GM18502 (cell line): ENCODE results near the gene CDR2.
"Not testable (repeated sequence)": the region's sequence is repeated elsewhere in the genome, so short reads cannot be mapped to it uniquely, and the experiment has no call there.

Source experiments
- ATAC-seq: cut with Tn5 transposase; IDR thresholded peaks from one replicate; pipeline ENCODE4 v1.9.1; 2021; ENCODE audit warnings: mild to moderate bottlenecking; ENCODE audit not compliant: unreplicated experiment, poor library complexity

The CDR2 gene

GRCh38 chr16:22379656-22380055 lies 5.2 kb upstream of the CDR2 start:
- ATAC-seq = no peak

- no peak for ATAC-seq
These were observed 1.7 kb upstream of the CDR2 start for GRCh38 chr16:22375963-22376640.

- ATAC-seq = no peak
These were observed 921 bp upstream of the CDR2 start for GRCh38 chr16:22375117-22375962.

GRCh38 chr16:22373662-22374310 lies 633 bp downstream of the CDR2 start:
- ATAC-seq = peak; percentile 26

GRCh38 chr16:22372882-22373661 lies 1.3 kb downstream of the CDR2 start:
- no peak for ATAC-seq

GRCh38 chr16:22370038-22370820 lies 4.2 kb downstream of the CDR2 start:
- no peak for ATAC-seq

GRCh38 chr16:22369221-22369811 lies 5.1 kb downstream of the CDR2 start:
- ATAC-seq = no peak

GRCh38 chr16:22368200-22368826 lies 6.1 kb downstream of the CDR2 start:
- not testable (repeated sequence) for ATAC-seq

- ATAC-seq = no peak
These were observed 7.5 kb downstream of the CDR2 start for GRCh38 chr16:22366889-22367288.

GRCh38 chr16:22366371-22366770 lies 8.0 kb downstream of the CDR2 start:
- ATAC-seq = no peak

GRCh38 chr16:22364241-22364640 lies 10.2 kb downstream of the CDR2 start:
- no peak for ATAC-seq

GRCh38 chr16:22360963-22361659 lies 13.3 kb downstream of the CDR2 start:
- no peak for ATAC-seq

- ATAC-seq = no peak
These were observed 14.7 kb downstream of the CDR2 start for GRCh38 chr16:22359679-22360078.

GRCh38 chr16:22358000-22358399 lies 16.4 kb downstream of the CDR2 start:
- ATAC-seq = peak; percentile 14

GRCh38 chr16:22357635-22357971 lies 16.8 kb downstream of the CDR2 start:
- peak; percentile 66 for ATAC-seq

GRCh38 chr16:22356930-22357634 lies 17.3 kb downstream of the CDR2 start:
- peak; percentile 28 for ATAC-seq

- no peak for ATAC-seq
These were observed 18.9 kb downstream of the CDR2 start for GRCh38 chr16:22355487-22355908.
